Pulmonary artery endothelial cell (primary cell): ENCODE data around the gene JUNB. TPM values are rescaled to one million over a fixed set of nuclear protein-coding genes. Genes with fewer than 3 reads are reported as not detected.

Experiments used
- DNase-seq: peaks from one replicate; pipeline ENCODE4 v3.0.0-alpha.2; 2011; ENCODE audit warnings: low read depth, low spot score
- total RNA-seq: library from RNA; depleted of rRNA; stranded (reverse); fragments of >200 nt; gene quantifications from 2 replicates; pipeline ENCODE4 v1.2.3, GENCODE V29; 2014

Gene JUNB
- total RNA-seq, 1 donor from 2014 or later = 41.1 TPM

DNA sequence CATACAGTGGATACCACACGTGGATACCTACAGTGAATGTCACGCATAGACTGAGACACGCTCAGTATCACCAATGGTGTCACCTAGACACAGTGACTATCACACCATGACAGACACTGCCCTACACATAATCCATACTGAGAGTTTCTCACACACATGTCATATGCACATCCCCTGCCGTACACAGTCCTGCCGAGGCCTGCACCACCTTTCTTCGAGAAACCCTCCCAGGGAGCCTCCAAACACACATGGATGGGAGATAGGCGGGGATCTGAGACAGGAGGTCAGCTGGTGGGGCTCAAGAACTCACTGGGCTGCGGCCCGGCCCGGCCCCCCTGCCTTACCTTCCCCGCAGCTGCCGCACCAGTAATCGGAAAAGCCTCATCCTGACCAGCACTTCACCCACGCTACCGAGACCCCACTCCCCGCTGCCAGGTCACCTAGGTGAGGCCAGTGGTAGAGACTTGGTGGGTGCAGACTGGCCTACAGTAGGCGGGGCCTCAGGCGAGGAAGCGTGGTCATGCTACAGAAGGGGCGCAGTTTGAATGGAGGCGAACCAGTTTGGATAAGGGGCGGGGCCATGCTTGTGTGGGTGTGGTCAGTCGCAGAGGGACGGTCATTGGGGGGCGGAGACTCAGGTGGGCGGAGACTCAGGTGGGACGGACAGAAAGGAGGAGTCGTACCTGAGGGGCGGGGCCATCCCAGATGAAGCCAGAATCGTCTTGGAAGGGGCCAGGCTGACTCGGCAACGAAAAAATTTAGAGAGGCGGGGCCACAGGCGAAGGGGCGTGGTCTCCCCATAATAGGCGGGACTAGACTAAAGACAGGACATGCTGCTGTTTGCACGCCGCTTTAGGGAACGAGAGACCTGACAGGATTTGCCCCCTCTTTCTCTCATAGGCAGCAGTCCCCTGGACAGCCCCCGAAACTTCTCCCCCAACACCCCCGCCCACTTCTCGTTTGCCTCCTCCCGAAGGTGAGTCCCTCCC is 49.1 kb downstream of the JUNB start:
- DNase-seq = no peak

DNA sequence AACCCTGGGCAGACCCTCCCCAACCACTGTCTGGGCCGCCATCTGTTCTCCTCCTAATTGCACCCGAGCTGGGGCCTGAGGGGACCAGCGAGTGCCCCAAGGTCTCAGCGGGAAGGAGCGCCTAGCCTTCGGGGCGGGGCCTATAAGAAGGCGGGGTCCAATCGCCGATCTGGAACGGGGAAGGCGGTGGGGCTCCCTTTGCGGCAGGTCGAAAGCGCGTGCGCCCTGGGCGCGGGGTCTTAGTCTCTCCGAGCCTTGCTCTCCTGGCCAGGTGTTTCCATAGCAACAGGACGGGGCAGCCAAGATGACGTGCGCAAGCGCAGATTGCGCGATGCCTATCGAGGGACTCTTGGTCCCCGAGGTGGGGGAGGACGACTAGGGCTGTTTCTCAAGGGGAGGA is 49.8 kb downstream of the JUNB start:
- DNase-seq = no peak

DNA sequence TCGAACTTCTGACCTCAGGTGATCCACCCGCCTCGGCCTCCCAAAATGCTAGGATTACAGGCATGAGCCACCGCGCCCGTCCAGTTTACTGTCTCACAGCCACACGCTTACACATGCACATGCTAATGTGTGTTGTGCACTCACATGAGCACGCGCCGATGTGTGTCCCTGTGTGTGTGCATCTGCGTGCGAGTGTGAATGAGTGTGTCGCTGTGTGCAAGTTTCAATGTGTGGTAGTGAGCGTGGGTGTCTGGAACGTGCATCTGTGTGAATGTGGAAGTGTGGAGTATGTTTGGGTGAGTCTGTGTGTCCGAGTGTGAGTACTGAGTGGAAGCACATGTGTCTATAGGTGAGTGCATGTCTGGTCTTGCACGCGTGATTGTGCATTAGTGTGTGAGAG is 51.2 kb downstream of the JUNB start:
- no peak for DNase-seq

Other genes with a start within 250 kb of the JUNB start
- 6.8 and 9.1 TPM in 2 replicates for gene ZNF564, start 240.0 kb upstream of the JUNB start, total RNA-seq
- 6.0 and 9.7 TPM in 2 replicates for gene ZNF490, start 180.7 kb upstream of the JUNB start, total RNA-seq
- 17.4 and 19.4 TPM in 2 replicates for gene ZNF791, start 180.6 kb upstream of the JUNB start, total RNA-seq
- 27.1 and 41.5 TPM in 2 replicates for gene MAN2B1, start 124.7 kb upstream of the JUNB start, total RNA-seq
- gene WDR83, start 124.7 kb upstream of the JUNB start, total RNA-seq = 7.5 and 10.9 TPM in 2 replicates
- gene DHPS, start 109.6 kb upstream of the JUNB start, total RNA-seq = 58.6 and 60.9 TPM in 2 replicates
- gene GNG14, start 103.5 kb upstream of the JUNB start, total RNA-seq = not detected in 2 replicates
- 8.4 and 14.8 TPM in 2 replicates for gene FBXW9, start 94.9 kb upstream of the JUNB start, total RNA-seq
- 23.9 and 31.4 TPM in 2 replicates for gene TNPO2, start 67.6 kb upstream of the JUNB start, total RNA-seq
- 161 and 169 TPM in 2 replicates for gene TRIR, start 56.8 kb upstream of the JUNB start, total RNA-seq
- 113 and 115 TPM in 2 replicates for gene GET3, start 54.0 kb upstream of the JUNB start, total RNA-seq
- gene BEST2, start 39.7 kb upstream of the JUNB start, total RNA-seq = not detected in 2 replicates
- 11.4 and 11.5 TPM in 2 replicates for gene HOOK2, start 15.9 kb upstream of the JUNB start, total RNA-seq
- 186 and 250 TPM in 2 replicates for gene PRDX2, start 10.3 kb downstream of the JUNB start, total RNA-seq
- 0.13 TPM in 1 of 2 replicates, not detected in the other for gene THSD8, start 10.6 kb downstream of the JUNB start, total RNA-seq
- 34.7 and 50.5 TPM in 2 replicates for gene RNASEH2A, start 15.1 kb downstream of the JUNB start, total RNA-seq
- gene RTBDN, start 43.1 kb downstream of the JUNB start, total RNA-seq = not detected in 2 replicates
- gene MAST1, start 47.0 kb downstream of the JUNB start, total RNA-seq = 0.18 and 0.59 TPM in 2 replicates
- gene DNASE2, start 90.0 kb downstream of the JUNB start, total RNA-seq = 18.4 and 24.6 TPM in 2 replicates
- not detected in 2 replicates for gene KLF1, start 95.7 kb downstream of the JUNB start, total RNA-seq
- 25.3 and 29.8 TPM in 2 replicates for gene GCDH, start 99.7 kb downstream of the JUNB start, total RNA-seq
- gene SYCE2, start 127.8 kb downstream of the JUNB start, total RNA-seq = 0.11 and 0.20 TPM in 2 replicates
- 56.4 and 85.4 TPM in 2 replicates for gene FARSA, start 142.2 kb downstream of the JUNB start, total RNA-seq
- 1,409 and 2,169 TPM in 2 replicates for gene CALR, start 147.1 kb downstream of the JUNB start, total RNA-seq
- 81.2 and 84.6 TPM in 2 replicates for gene RAD23A, start 154.4 kb downstream of the JUNB start, total RNA-seq
- gene GADD45GIP1, start 165.7 kb downstream of the JUNB start, total RNA-seq = 27.3 and 33.3 TPM in 2 replicates
- 0.07 TPM in 1 of 2 replicates, not detected in the other for gene DAND5, start 178.1 kb downstream of the JUNB start, total RNA-seq
- 23.3 and 23.8 TPM in 2 replicates for gene NFIX, start 204.0 kb downstream of the JUNB start, total RNA-seq